ENCODE results near the gene FFAR1.
"Not testable (repeated sequence)": the region's sequence is repeated elsewhere in the genome, so short reads cannot be mapped to it uniquely, and the experiment has no call there.

DNA sequence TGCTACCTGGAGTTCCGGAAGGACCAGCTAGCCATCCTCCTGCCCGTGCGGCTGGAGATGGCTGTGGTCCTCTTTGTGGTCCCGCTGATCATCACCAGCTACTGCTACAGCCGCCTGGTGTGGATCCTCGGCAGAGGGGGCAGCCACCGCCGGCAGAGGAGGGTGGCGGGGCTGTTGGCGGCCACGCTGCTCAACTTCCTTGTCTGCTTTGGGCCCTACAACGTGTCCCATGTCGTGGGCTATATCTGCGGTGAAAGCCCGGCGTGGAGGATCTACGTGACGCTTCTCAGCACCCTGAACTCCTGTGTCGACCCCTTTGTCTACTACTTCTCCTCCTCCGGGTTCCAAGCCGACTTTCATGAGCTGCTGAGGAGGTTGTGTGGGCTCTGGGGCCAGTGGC is 11.7 kb downstream of the FFAR1 start:
- TF ChIP-seq, protein P1, sequence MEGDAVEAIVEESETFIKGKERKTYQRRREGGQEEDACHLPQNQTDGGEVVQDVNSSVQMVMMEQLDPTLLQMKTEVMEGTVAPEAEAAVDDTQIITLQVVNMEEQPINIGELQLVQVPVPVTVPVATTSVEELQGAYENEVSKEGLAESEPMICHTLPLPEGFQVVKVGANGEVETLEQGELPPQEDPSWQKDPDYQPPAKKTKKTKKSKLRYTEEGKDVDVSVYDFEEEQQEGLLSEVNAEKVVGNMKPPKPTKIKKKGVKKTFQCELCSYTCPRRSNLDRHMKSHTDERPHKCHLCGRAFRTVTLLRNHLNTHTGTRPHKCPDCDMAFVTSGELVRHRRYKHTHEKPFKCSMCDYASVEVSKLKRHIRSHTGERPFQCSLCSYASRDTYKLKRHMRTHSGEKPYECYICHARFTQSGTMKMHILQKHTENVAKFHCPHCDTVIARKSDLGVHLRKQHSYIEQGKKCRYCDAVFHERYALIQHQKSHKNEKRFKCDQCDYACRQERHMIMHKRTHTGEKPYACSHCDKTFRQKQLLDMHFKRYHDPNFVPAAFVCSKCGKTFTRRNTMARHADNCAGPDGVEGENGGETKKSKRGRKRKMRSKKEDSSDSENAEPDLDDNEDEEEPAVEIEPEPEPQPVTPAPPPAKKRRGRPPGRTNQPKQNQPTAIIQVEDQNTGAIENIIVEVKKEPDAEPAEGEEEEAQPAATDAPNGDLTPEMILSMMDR (conservative IDR thresholded peaks at IDR 0.05), result not testable (repeated sequence)
- TF ChIP-seq ZFX (IDR thresholded peaks at IDR 0.05), result not testable (repeated sequence)

All from C4-2B (cell line).